Esophagus squamous epithelium (tissue), 5 donors: ENCODE results near the gene TJP3. TPM values are rescaled to one million over a fixed set of nuclear protein-coding genes. Genes with fewer than 3 reads are reported as not detected.

Experiments used
- DNase-seq: peaks from one replicate; lab custom pipeline; 2025; lab: John Stamatoyannopoulos, UW
- H3K27ac ChIP-seq, 4 donors: fragments of 200-600 bp; sonication (generic); one replicate each; pipeline ENCODE4 v1.5.1; 2016 to 2019; ENCODE audit warnings: mild to moderate bottlenecking in 1 of 4
- H3K27me3 ChIP-seq, 4 donors: fragments of 200-600 bp; sonication (generic); 1 replicate in 3 of 4; 2 replicates in 1 of 4; pipeline versions ENCODE4 v1.5.1 to v1.6.0; 2017 to 2021; ENCODE audit warnings: antibody characterized with exemption in 1 of 4
- H3K36me3 ChIP-seq, 3 donors: fragments of 200-600 bp; sonication (generic); one replicate each; pipeline ENCODE4 v1.5.1; 2016 to 2019
- H3K4me1 ChIP-seq, 3 donors: fragments of 200-600 bp; sonication (generic); one replicate each; pipeline ENCODE4 v1.5.1; 2017 to 2019
- H3K4me3 ChIP-seq, 4 donors: fragments of 200-600 bp; sonication (generic); 1 replicate in 3 of 4; 2 replicates in 1 of 4; pipeline ENCODE4 v1.5.1; 2016 to 2019; ENCODE audit warnings: mild to moderate bottlenecking in 2 of 4, moderate library complexity in 1 of 4
- H3K9me3 ChIP-seq, 3 donors: fragments of 200-600 bp; sonication (generic); one replicate each; pipeline ENCODE4 v1.5.1; 2016 to 2019
- POLR2A ChIP-seq, 4 donors: fragments of 450-650 bp; IDR thresholded peaks; one replicate each; pipeline ENCODE4 v1.6.1; 2017; ENCODE audit warnings: antibody characterized with exemption in 4 of 4, mild to moderate bottlenecking in 4 of 4, moderate library complexity in 3 of 4
- WGBS, 2 donors: methylation state at CpG; one replicate each; pipeline ENCODE4 v1.1.5; 2018; 5-methylcytosine and 5-hydroxymethylcytosine counted together
- intact Hi-C: fragments of 100-400 bp; cut with DNase I; formaldehyde crosslinking; loops from one replicate; pipeline ENCODE4 v1.15.0; 2022
- total RNA-seq, 4 donors: library from RNA; depleted of rRNA; stranded (reverse); fragments of >200 nt; gene quantifications; one replicate each; pipeline ENCODE4 v1.1.0, GENCODE V29; 2016
- TF ChIP-seq, protein P1 (sequence below), 6 experiments: fragments of 450-650 bp in 4 of 6; fragments of 200-600 bp in 2 of 6; sonication (generic) in 2 of 6; IDR thresholded peaks; one replicate each; pipeline ENCODE4 v1.5.1; 2016 to 2019; ENCODE audit warnings: antibody characterized with exemption in 6 of 6, mild to moderate bottlenecking in 4 of 6, moderate library complexity in 4 of 6
- donor health status: DM: yes; HTN: yes; CAD: no.

Gene TJP3
- total RNA-seq, 4 donors from 2014 or later = 23.7 to 71.1 (median 28.0) TPM

DNA sequence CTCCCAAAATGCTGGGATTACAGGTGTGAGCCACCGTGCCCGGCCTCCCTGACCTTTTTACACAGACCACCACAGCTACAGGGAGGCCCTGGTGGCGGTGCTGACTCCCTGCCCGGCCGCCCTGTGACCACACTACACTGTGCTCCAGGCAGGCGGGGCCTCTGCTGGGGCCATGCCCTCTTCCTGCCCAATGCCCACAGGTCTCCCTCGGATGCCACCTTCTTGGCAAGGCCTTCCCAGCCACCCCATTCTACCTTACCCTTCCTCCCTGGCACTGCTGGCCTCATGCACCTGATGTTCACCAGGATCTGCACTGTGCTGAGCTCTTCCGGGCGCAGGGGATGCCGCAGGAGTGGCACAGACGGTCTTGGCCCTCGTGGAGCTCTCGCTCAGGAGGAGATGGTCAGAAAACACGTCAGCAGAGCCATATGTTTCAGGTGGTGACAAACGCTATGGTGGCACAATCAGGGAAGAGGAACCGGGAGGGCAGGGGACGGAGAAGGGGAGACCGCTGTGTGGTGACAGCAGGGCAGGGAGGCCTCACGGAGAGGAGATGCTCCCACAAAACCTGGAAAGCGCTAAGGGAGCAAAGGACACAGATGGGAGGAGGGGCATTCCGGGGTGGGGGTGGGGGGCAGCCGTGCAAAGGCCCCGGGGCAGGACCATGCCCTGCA is 12.1 kb upstream of the TJP3 start:
- TF ChIP-seq, protein P1, sequence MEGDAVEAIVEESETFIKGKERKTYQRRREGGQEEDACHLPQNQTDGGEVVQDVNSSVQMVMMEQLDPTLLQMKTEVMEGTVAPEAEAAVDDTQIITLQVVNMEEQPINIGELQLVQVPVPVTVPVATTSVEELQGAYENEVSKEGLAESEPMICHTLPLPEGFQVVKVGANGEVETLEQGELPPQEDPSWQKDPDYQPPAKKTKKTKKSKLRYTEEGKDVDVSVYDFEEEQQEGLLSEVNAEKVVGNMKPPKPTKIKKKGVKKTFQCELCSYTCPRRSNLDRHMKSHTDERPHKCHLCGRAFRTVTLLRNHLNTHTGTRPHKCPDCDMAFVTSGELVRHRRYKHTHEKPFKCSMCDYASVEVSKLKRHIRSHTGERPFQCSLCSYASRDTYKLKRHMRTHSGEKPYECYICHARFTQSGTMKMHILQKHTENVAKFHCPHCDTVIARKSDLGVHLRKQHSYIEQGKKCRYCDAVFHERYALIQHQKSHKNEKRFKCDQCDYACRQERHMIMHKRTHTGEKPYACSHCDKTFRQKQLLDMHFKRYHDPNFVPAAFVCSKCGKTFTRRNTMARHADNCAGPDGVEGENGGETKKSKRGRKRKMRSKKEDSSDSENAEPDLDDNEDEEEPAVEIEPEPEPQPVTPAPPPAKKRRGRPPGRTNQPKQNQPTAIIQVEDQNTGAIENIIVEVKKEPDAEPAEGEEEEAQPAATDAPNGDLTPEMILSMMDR (IDR thresholded peaks at IDR 0.05) = no peak
- H3K4me1 ChIP-seq = peaks cover 22 to 67% (median 25%) of the 10 kb centered on the region in 3 donors
- 79 to 83% methylated on average over 8 to 20 of the region's 23 CpGs for WGBS, 2 donors

DNA sequence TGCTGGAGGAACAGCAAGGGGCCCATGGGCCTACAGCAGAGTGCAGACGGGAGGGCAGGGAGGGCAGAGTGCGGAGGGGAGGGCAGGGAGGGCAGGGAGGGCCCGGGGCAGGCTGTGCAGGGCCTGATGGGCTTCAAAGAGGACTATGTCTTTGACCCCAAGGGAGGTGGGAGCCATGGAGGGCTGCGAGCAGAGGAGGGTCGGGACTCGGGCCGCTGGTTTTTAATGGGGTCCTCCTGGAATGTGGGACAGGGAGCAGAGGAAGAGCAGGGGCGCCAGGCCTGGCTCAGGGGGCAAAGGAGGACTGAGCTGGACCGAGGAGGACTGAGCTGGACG is 11.6 kb upstream of the TJP3 start:
- H3K4me1 ChIP-seq = peaks cover 22 to 68% (median 25%) of the 10 kb centered on the region in 3 donors
- H3K27ac ChIP-seq = peak overlapping the region in 2 of 4 donors; percentile 9 to 94
- H3K27me3 ChIP-seq = no peaks in the 10 kb centered on the region
- no peaks in the 10 kb centered on the region for H3K9me3 ChIP-seq
- peaks cover 0 to 20% (median 0%) of the 10 kb centered on the region in 3 donors for H3K36me3 ChIP-seq
- intact Hi-C loops = no loop called here
- 83 to 87% methylated on average over 6 to 9 of the region's 10 CpGs for WGBS, 2 donors
- no peak for DNase-seq
- TF ChIP-seq, protein P1 (IDR thresholded peaks at IDR 0.05) = no peak
- no peak for TF ChIP-seq POLR2A (IDR thresholded peaks at IDR 0.05)
- H3K4me3 ChIP-seq = no peak overlapping the region

More for the DNA sequence above, 12.1 kb upstream of the TJP3 start:
- intact Hi-C loops = no loop called here
- peak overlapping the region in 2 of 4 donors; percentile 9 to 34 for H3K27ac ChIP-seq
- no peaks in the 10 kb centered on the region for H3K9me3 ChIP-seq
- no peak for DNase-seq
- H3K36me3 ChIP-seq = peaks cover 0 to 20% (median 0%) of the 10 kb centered on the region in 3 donors
- no peaks in the 10 kb centered on the region for H3K27me3 ChIP-seq
- H3K4me3 ChIP-seq = no peak overlapping the region

DNA sequence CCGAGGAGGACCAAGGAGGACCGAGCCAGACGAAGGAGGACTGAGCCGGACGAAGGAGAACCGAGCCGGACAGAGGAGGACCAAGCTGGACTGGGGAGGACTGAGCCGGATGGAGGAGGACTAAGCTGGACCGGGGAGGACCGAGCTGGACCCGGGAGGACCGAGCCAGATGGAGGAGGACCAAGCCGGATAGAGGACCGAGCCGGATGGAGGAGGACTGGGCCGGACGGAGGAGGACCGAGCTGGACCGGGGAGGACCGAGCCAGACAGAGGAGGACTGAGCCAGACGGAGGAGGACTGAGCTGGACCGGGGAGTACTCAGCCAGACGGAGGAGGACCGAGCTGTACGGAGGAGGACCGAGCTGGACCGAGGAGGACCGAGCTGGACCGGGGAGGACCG is 11.1 kb upstream of the TJP3 start:
- DNase-seq = no peak
- peak overlapping the region in 3 of 4 donors; percentile 85 to 94 (median 92) for H3K27ac ChIP-seq

DNA sequence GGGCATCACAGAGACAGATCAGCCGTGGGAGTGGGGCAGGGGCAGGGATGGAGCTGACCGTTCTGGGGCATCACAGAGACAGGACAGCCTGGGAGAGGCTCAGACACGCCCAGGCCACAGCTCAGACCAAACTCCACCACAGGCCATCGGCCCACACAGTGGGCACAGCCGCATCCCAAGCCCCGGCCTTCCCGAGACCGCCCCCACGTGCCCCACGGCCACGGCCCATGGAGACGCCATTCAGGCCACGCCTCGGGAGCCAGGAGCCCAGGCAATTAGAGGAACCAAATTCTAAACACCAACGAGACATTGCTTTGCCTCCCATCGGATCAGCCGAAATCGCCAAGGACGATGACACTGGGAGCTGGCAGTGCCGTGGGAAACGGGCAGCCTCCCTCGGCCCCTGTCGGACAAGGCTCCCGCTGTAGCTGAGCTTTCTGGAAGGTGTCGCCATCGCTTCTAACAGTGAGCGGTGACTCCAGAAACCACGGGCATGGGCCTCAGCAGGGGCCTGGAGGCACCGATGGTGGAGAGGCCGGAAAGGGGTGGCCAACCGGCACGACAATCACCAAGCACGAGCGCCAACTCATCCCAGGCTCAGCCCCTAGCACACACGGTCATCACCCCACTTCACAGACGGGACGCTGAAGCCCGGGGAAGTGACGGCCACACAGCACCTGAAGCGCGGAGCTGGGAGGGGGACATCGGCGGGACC is 10.4 kb upstream of the TJP3 start:
- Histone ChIP-seq H3K27ac (peak overlapping the region; percentile 85 to 94 (median 89)), H3K9me3 (no peaks in the 10 kb centered on the region), H3K4me3 (peak overlapping the region in 2 of 4 donors; percentile 95 to 98), H3K4me1 (peaks cover 19 to 56% (median 22%) of the 10 kb centered on the region in 3 donors), H3K27me3 (no peaks in the 10 kb centered on the region), H3K36me3 (peaks cover 0 to 20% (median 0%) of the 10 kb centered on the region in 3 donors)
- intact Hi-C loops = no loop called here
- DNase-seq = no peak
- TF ChIP-seq POLR2A (IDR thresholded peaks at IDR 0.05) = no peak
- TF ChIP-seq, protein P1 (IDR thresholded peaks at IDR 0.05) = no peak
- 81 to 89% methylated on average over 6 to 13 of the region's 43 CpGs for WGBS, 2 donors

More for the DNA sequence above, 11.1 kb upstream of the TJP3 start:
- Histone ChIP-seq H3K4me1 (peaks cover 22 to 63% (median 22%) of the 10 kb centered on the region in 3 donors), H3K4me3 (peak overlapping the region in 1 of 4 donors; percentile 98), H3K9me3 (no peaks in the 10 kb centered on the region), H3K27me3 (no peaks in the 10 kb centered on the region), H3K36me3 (peaks cover 0 to 20% (median 0%) of the 10 kb centered on the region in 3 donors)
- intact Hi-C loops = no loop called here
- 86 to 87% methylated on average over 30 of the region's 30 CpGs for WGBS, 2 donors
- TF ChIP-seq, protein P1 (IDR thresholded peaks at IDR 0.05) = no peak
- no peak for TF ChIP-seq POLR2A (IDR thresholded peaks at IDR 0.05)
